HUES6 (cell line): ENCODE data around the gene UNC119B.

Experiments used
- H3K27ac ChIP-seq: 2 replicates; pipeline ENCODE4 v1.7.0; 2013; ENCODE audit warnings: low read depth, mild to moderate bottlenecking, low read length, inconsistent platforms
- H3K27me3 ChIP-seq: 2 replicates; pipeline ENCODE4 v1.6.1; 2013; ENCODE audit warnings: low read length; ENCODE audit not compliant: control insufficient read depth, insufficient read depth
- H3K36me3 ChIP-seq: 2 replicates; pipeline ENCODE4 v1.6.1; 2013; ENCODE audit warnings: low read length; ENCODE audit not compliant: control insufficient read depth, insufficient read depth
- H3K4me1 ChIP-seq: 2 replicates; pipeline ENCODE4 v1.6.1; 2013; ENCODE audit warnings: low read length; ENCODE audit not compliant: control insufficient read depth, insufficient read depth
- H3K4me3 ChIP-seq: 2 replicates; pipeline ENCODE4 v1.5.1; 2013; ENCODE audit warnings: low read depth, low read length
- H3K9ac ChIP-seq: one replicate; pipeline ENCODE4 v1.6.1; 2013; ENCODE audit warnings: mild to moderate bottlenecking, low read length
- H3K9me3 ChIP-seq: 2 replicates; pipeline ENCODE4 v1.6.1; 2013; ENCODE audit warnings: low read depth, low read length; ENCODE audit not compliant: control insufficient read depth, insufficient read depth

UNC119B gene

GRCh38 chr12:120689397-120690082 is 20.7 kb upstream of the UNC119B start:
- Histone ChIP-seq H3K4me3 (peak overlapping the region; percentile 86), H3K9me3 (no peaks in the 10 kb centered on the region), H3K36me3 (peaks cover 7% of the 10 kb centered on the region), H3K27me3 (no peaks in the 10 kb centered on the region), H3K9ac (peak overlapping the region; percentile 81), H3K27ac (no peak overlapping the region), H3K4me1 (peaks cover 55% of the 10 kb centered on the region)

- H3K36me3 ChIP-seq = peaks cover 12% of the 10 kb centered on the region
- H3K9ac ChIP-seq = no peak overlapping the region
- H3K9me3 ChIP-seq = no peaks in the 10 kb centered on the region
- no peaks in the 10 kb centered on the region for H3K27me3 ChIP-seq
- no peak overlapping the region for H3K27ac ChIP-seq
- H3K4me1 ChIP-seq = peaks cover 55% of the 10 kb centered on the region
- H3K4me3 ChIP-seq = 0 out of 2 replicates have a peak overlapping the region, but pooled peaks have one; percentile 86
Observed at GRCh38 chr12:120690083-120690450, 20.2 kb upstream of the UNC119B start.

- H3K27ac ChIP-seq = no peak overlapping the region
- no peak overlapping the region for H3K9ac ChIP-seq
- peaks cover 55% of the 10 kb centered on the region for H3K4me1 ChIP-seq
- no peak overlapping the region for H3K4me3 ChIP-seq
- no peaks in the 10 kb centered on the region for H3K9me3 ChIP-seq
- peaks cover 21% of the 10 kb centered on the region for H3K36me3 ChIP-seq
- no peaks in the 10 kb centered on the region for H3K27me3 ChIP-seq
Observed at GRCh38 chr12:120690978-120691377, 19.3 kb upstream of the UNC119B start.

- Histone ChIP-seq H3K9me3 (no peaks in the 10 kb centered on the region), H3K9ac (peak overlapping the region; percentile 41), H3K27ac (0 out of 2 replicates have a peak overlapping the region, but pooled peaks have one; percentile 65), H3K4me1 (peaks cover 55% of the 10 kb centered on the region), H3K36me3 (peaks cover 37% of the 10 kb centered on the region), H3K27me3 (no peaks in the 10 kb centered on the region), H3K4me3 (no peak overlapping the region)
Observed at GRCh38 chr12:120692524-120693033, 17.7 kb upstream of the UNC119B start.

GRCh38 chr12:120693848-120694247 is 16.4 kb upstream of the UNC119B start:
- no peak overlapping the region for H3K4me3 ChIP-seq
- peaks cover 50% of the 10 kb centered on the region for H3K36me3 ChIP-seq
- peak overlapping the region; percentile 65 for H3K27ac ChIP-seq
- no peaks in the 10 kb centered on the region for H3K9me3 ChIP-seq
- peaks cover 50% of the 10 kb centered on the region for H3K4me1 ChIP-seq
- H3K27me3 ChIP-seq = no peaks in the 10 kb centered on the region
- H3K9ac ChIP-seq = peak overlapping the region; percentile 41

- Histone ChIP-seq H3K9ac (no peak overlapping the region), H3K9me3 (no peaks in the 10 kb centered on the region), H3K27ac (no peak overlapping the region), H3K36me3 (peaks cover 78% of the 10 kb centered on the region), H3K27me3 (no peaks in the 10 kb centered on the region), H3K4me3 (no peak overlapping the region), H3K4me1 (peaks cover 25% of the 10 kb centered on the region)
Observed at GRCh38 chr12:120696626-120697025, 13.6 kb upstream of the UNC119B start.

GRCh38 chr12:120697344-120697743 is 12.9 kb upstream of the UNC119B start:
- no peak overlapping the region for H3K27ac ChIP-seq
- H3K9me3 ChIP-seq = no peaks in the 10 kb centered on the region
- no peaks in the 10 kb centered on the region for H3K27me3 ChIP-seq
- no peak overlapping the region for H3K4me3 ChIP-seq
- no peak overlapping the region for H3K9ac ChIP-seq
- peaks cover 85% of the 10 kb centered on the region for H3K36me3 ChIP-seq
- H3K4me1 ChIP-seq = peaks cover 20% of the 10 kb centered on the region

- no peak overlapping the region for H3K9ac ChIP-seq
- no peak overlapping the region for H3K27ac ChIP-seq
- peaks cover 92% of the 10 kb centered on the region for H3K36me3 ChIP-seq
- H3K27me3 ChIP-seq = no peaks in the 10 kb centered on the region
- H3K4me1 ChIP-seq = peaks cover 8% of the 10 kb centered on the region; the same call in 1 of the 2 replicates
- H3K9me3 ChIP-seq = no peaks in the 10 kb centered on the region
- H3K4me3 ChIP-seq = no peak overlapping the region
Observed at GRCh38 chr12:120698665-120699064, 11.6 kb upstream of the UNC119B start.

- Histone ChIP-seq H3K27me3 (no peaks in the 10 kb centered on the region), H3K36me3 (peaks cover 86% of the 10 kb centered on the region), H3K4me3 (no peak overlapping the region), H3K4me1 (no peaks in the 10 kb centered on the region), H3K9me3 (no peaks in the 10 kb centered on the region), H3K9ac (no peak overlapping the region), H3K27ac (no peak overlapping the region)
Observed at GRCh38 chr12:120699553-120699952, 10.7 kb upstream of the UNC119B start.

GRCh38 chr12:120700886-120701285 is 9.4 kb upstream of the UNC119B start:
- H3K4me3 ChIP-seq = no peak overlapping the region
- no peaks in the 10 kb centered on the region for H3K9me3 ChIP-seq
- no peaks in the 10 kb centered on the region for H3K27me3 ChIP-seq
- no peak overlapping the region for H3K27ac ChIP-seq
- H3K36me3 ChIP-seq = peaks cover 77% of the 10 kb centered on the region
- no peaks in the 10 kb centered on the region for H3K4me1 ChIP-seq
- H3K9ac ChIP-seq = no peak overlapping the region

GRCh38 chr12:120702637-120703036 is 7.6 kb upstream of the UNC119B start:
- Histone ChIP-seq H3K27ac (no peak overlapping the region), H3K9me3 (no peaks in the 10 kb centered on the region), H3K27me3 (no peaks in the 10 kb centered on the region), H3K4me1 (no peaks in the 10 kb centered on the region), H3K36me3 (peaks cover 59% of the 10 kb centered on the region), H3K9ac (no peak overlapping the region), H3K4me3 (no peak overlapping the region)
